Left renal pelvis (tissue), 4 donors: ENCODE measurements around the gene MNX1. TPM values are rescaled to one million over a fixed set of nuclear protein-coding genes. Genes with fewer than 3 reads are reported as not detected.

Experiments used
- DNase-seq, 4 donors: peaks; one replicate each; pipeline ENCODE4 v3.0.0-alpha.2; 2013; ENCODE audit warnings: low read depth in 4 of 4, low spot score in 3 of 4
- polyA plus RNA-seq, 4 donors: library from polyadenylated mRNA; unstranded; fragments of 120-200 nt; gene quantifications; one replicate each; pipeline ENCODE4 v1.2.1, GENCODE V29; 2013; ENCODE audit not compliant: insufficient read length in 4 of 4

The MNX1 gene
- polyA plus RNA-seq, 4 donors = 0.14 to 0.32 TPM; not detected in 2

DNA sequence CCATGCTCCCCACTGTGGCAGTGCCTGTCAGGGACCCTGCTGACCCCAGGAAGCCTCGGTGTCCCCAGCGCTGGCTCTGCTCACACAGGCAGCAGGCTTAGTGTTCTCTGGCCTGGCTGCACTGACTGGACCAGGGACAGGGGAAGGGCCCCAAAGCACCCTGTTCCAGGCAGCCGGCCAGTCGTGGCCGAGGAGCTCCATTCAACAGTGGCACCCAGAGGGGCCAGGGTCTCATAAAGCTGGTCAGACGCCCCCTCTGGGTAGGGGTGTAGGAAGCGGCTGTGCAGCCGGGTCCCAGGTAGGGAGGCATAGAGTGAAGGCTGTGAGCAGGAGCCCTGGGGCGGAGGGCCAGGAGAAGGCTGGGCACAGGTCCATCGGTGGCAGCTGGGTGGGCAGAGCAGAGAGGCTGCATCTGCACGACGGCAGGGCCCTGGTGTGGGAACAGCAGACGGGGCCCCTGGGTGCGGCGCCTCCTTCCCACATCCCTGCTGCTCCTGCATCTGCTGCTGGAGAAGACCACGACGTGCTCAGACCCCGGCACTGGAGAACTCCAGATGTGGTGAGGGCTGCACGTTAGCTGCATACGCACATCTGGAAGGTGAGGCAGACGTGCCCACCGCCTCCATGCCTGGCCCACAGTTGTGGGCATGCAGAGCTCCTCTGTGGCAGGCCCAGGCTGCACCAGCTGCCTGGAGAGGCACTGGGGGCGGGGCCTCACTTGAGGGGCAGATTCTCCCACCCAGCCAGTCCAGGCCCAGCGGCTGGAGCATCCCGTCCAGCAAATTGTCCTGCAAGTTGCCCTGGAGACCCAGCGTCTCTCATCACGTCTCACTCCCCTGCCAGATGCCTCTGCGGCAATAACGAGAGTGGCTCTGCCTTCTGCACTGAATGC is 25.1 kb downstream of the MNX1 start:
- no peak for DNase-seq

DNA sequence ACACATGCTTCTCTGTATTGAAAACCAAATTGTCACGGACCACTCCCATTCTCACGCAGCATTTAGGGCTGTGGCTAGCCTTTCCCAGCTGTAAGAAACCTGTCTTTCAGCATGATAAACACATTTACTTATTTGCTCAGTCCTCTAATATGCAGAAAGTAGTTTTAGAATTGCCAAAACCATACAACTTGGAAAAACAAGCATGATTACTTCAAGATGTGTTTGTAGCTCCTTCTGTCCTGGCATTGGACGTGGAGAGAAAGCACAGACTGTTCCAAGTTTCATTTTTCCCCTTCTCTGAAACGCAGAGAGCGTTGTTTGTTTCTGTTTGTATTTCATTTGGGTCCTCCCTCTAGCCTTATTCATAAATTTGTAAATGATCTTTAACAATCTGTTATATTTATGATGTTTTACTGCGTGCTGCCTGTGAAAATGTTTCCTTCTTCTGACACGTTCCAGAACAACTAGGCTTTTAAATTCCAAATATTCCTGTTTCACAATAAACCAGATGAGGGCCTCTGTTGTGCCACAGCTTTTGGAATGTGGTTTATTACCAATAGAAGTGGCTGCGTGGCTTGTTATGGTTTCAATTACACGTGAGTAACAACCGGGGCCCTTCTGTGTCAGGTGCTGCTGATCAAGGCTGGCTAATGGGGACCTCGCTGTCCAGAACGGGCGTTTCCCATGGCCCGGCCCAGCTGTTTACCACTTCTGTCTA is 26.1 kb downstream of the MNX1 start:
- DNase-seq = no peak

DNA sequence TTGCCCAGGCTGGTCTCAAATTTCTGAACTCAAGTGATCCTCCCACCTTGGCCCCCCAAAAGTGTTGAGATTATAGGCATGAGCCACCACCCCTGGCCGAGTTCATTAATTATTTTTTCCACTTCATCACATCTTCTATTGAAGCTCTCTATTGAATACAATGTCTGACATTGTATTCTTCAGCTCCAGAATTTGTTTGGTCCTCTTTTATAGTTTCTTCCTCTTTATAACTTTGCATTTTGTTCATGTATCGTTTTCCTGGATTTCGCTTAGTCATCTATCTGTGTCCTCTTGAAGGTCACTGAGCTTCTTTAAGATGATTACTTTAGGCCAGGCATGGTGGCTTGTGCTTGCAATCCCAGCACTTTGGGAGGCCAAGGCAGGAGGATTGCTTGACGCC is 30.8 kb downstream of the MNX1 start:
- DNase-seq = no peak

DNA sequence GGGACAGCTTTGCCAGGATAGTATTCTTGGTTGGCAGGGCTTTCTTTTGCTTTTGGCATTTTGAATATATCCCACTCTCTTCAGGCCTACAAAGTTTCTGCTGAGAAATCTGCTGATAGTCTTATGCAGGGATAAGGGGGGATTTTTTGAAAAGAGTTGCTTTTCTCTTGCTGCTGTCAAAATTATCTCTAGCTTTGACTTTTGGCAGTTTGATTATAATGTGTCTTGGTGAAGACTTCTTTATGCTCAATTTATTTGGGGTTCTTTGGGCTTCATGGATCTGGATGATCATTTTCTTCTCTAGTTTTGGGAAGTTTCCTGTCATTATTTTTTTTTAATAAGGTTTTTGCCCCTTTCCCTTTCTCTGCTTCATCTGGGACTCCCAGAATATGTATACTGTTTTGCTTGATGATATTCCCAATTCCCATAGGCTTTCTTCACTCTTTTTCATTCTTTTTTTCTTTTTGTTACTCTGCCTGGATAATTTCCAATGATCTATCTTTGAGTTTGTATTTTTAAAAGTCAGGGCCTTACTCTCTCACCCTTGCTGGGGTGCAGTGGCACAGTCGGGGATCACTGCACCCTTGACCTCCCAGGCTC is 31.4 kb downstream of the MNX1 start:
- DNase-seq = no peak

DNA sequence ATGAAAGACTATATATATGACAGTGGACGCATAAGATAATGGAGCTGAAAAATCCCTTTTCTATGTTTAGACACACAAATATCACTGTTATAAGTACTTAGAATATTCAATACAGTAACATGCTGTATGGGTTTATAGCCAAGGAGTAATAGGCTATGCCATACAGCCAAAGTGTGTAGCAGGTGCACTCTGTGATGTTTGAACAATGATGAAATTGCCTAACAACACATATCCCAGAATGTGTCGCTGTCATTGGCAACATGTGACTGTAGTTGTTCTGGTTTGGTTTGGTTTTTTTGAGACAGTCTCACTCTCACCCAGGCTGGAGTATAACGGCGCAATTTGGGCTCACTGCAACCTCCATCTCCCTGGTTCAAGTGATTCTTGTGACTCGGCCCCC is 34.8 kb downstream of the MNX1 start:
- no peak for DNase-seq

DNA sequence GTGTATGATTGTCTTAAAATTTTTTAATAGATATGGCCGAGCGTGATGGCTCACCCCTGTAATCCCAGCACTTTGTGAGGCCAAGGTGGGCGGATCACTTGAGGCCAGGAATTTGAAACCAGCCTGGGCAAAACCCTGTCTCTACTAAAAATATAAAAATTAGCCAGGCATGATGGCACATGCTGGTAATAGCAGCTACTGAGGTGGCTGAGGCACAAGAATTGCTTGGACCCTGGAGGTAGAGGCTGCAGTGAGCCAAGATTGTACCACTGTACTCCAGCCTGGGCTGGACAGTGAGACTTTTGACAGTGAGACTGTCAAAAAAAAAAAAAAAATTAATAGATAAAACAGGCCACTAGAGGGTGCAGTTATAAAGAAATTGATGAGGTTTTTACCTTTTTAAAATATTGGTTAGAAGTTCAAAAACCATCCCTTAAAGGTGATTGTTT is 40.5 kb downstream of the MNX1 start:
- DNase-seq = no peak

DNA sequence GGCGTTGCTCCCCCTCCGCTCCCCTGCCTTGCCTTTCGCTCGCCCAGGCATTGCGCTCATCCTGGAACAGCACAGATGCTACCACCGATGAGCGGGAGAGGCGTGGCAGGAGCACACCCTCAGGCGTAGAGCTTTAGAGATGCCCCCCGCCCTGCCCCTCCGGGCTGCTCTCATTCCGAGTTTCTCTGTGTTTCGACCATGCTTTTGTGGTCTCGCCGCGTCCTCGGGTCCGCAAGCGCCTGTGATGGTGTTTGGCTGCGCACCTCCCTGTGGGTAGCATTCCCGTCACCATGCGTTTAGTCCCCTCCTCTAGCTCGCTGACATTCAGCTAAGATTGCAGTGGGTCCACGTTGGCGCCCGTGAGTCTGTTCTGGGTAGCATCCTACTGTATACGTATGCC is 42.3 kb downstream of the MNX1 start:
- DNase-seq = no peak

DNA sequence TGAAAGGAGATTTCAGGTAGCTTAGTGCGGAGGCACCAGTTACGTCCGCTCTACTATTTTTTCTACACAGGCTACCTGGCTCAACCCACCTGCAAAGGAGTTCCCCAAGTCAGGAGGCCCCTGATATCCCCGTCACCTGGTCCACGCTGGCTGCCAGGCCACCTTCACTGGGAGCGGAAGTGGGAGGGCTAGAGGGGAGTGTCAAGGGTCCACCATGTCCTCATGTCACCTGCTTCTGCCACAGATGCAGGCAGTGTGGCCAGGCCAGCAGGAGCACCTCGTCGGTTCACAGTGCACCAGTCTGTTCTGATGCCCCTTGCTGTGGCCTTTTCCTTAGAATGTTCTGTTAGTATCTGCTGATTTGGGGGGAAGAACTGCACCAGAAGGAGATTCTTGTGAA is 44.1 kb downstream of the MNX1 start:
- DNase-seq = no peak

DNA sequence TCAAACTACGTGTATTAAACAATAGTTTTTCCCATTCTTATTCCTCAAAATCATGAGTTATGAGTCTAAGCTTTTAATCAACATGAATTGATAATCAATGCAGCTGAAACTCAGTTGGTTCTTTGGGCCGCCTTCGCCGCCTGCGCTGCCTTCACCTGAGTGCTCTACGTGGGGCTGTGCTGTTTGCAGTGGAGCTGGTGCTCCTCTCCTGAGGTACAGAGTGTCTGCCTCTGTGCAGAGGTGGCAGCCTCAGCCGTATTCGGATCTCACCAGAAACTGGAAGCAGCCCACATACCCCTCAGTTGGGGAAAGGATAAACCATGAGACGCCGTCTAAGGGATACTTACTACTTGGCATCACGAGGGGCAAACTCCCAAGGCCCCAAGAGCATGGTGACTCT is 45.5 kb downstream of the MNX1 start:
- DNase-seq = no peak

DNA sequence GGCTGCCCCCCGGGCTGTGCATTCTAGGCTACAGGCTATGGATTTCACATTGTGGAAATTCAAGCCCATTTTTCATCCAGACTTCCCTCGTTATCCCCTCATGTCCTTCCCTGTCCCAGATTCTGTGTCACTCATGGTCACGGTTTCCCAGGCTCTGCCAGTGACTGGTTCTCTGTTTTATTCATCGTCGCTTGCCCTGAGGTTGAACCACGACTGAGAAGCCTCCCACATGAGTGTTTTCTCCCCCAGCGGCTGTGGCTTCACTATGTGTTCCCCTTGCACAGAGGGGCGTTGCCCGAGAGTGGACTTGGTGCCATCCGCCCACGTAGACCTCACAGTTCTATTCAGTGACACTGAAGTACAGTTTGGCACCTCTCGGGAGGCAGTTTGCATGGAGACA is 47.0 kb downstream of the MNX1 start:
- DNase-seq = no peak

DNA sequence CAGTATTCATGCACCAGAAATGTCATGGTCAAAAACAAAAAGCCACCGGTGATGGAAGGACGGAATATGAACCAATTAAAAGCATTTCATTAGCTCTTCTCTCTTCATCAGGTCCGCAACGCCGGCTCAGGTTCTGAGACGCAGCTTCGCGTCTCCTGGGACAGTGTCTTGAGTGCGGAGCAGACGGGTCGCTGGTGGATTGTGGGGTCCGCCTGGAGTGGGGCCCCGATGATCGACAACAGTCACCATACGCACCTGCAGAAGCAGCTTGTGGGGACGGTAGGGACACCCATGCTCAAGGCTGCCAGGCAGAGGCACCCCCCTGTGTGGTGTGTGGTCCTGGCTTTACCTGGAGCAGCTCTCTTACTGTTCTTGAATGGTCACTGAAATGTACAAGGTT is 47.6 kb downstream of the MNX1 start:
- no peak for DNase-seq

DNA sequence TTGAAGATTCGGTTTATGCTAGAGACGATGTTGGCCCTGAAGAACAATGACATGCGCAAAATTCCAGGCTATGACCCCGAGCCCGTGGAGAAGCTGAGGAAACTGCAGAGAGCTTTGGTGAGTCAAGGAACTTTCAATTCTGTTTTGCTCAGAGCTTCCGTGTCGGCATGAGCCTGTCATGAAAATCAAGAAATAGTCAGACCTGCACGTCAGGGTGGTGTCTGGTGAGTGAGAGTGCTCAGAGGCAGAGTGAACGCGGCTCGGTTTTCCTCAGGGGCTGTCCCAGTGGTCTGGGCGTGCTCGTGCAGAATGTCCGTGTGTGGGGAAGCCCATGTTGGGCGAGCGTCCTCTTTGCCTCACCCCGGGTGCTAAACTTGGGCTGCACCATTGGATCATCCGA is 48.3 kb downstream of the MNX1 start:
- DNase-seq = no peak

DNA sequence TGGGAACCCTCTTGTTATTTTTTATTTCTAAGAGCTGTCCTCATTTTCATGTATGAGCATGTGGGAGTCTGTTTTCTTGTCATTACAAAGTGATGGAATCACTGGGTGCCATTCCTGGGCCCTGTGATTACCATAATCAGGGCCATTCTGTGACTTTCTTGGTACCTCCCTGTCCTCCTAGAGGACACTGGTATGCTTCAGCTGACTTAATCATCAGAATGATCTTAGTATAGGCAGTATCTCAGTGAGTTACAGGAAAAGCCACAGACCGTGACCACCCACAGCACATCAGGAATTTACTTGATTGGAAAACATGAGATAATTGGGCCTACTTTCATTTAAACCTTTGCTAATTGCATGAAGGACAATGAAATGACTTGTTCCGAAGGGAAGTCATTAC is 53.7 kb downstream of the MNX1 start:
- no peak for DNase-seq

DNA sequence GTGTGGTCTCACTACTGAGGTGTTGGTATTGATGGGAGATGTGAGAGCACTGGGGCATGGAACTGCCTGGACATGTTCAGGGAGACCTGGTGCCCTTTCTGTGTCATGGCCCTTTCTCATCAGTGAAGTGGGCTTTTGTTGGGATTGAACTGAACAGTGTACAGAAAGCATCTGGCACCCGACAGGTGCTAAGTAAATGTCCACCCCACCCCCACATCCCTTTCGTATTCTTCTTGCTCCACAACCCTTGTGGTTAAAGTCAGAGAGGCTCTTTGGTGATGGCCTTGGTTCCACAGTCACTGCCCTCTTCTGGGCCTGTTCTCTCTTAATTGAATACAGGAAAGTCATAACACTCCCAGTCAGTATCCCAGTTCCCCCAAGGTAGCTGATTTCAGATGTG is 55.5 kb downstream of the MNX1 start:
- no peak for DNase-seq

Other genes starting within 250 kb of the MNX1 start
- gene LMBR1, start 117.5 kb downstream of the MNX1 start, polyA plus RNA-seq = 10 to 100 TPM; 39.0 to 53.7 (median 47.3) TPM
- 10 to 100 TPM; 15.2 to 27.9 (median 21.1) TPM for gene NOM1, start 61.0 kb downstream of the MNX1 start, polyA plus RNA-seq
- gene UBE3C, start 128.3 kb upstream of the MNX1 start, polyA plus RNA-seq = 10 to 100 TPM; 39.6 to 45.3 (median 40.6) TPM